Measurements from ENCODE around the gene FBXW7.

GRCh38 chr4:152307669-152308068, 228.2 kb downstream of the FBXW7 start:
- TF ChIP-seq CTCF (conservative IDR thresholded peaks at IDR 0.05; ENCODE audit: low read length) = no peak
- TF ChIP-seq EZH2phosphoT487 (IDR thresholded peaks at IDR 0.05; ENCODE audit: borderline replicate concordance) = no peak

All from Loucy (cell line).